T1000 (cell line): Measurements from ENCODE around the gene CHADL.

Experiments
- DNase-seq: peaks from one replicate; lab custom pipeline; 2025; ENCODE audit warnings: mixed read lengths; lab: John Stamatoyannopoulos, UW

Gene CHADL

DNA sequence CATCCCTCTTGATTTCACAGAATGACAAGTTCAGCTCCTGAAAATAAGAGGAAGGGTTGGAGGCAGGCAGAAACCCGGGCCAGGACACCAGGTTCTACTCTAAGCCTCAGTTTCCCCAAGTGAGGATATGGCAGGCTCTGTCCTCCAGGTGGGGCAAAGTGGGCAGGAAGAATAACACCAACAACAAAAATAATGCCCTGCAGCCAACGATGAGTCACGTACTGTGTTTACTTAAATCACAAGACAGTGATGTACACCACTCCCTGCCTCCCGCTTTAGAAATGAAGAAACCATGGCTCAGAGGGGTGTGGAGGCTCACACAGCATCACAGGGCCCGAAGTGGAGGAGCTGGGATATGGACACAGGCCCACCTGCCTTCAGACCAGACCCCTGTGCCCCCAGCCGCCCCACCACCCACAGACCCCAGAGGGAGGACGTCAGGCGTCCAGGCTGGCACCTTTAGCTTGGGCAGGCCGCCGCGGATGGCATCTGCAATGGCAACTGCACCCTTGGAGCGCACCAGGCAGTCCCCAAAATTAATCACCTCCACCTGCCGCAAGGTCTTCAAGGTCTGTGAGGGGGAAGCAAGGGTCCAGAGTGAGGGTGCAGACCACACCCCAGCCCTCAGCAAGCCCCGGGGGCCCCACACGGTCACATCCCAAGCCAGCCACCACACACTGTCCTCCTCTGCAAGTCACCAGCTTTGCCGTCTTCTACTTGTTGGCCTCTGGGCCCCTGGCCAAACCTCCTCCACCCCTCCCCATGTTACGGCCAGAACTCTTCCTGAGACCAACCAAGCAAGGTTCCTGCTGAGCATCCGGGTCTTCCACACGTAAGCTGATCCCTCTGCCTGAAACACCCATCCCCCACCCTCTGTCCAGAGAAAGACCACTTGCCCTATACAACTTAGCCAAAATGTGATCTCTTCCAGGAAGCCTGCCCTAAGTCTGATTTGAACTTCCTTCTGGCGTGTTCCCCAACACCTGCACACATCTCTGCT lies 15.8 kb upstream of the CHADL start:
- peak; percentile 52 for DNase-seq

DNA sequence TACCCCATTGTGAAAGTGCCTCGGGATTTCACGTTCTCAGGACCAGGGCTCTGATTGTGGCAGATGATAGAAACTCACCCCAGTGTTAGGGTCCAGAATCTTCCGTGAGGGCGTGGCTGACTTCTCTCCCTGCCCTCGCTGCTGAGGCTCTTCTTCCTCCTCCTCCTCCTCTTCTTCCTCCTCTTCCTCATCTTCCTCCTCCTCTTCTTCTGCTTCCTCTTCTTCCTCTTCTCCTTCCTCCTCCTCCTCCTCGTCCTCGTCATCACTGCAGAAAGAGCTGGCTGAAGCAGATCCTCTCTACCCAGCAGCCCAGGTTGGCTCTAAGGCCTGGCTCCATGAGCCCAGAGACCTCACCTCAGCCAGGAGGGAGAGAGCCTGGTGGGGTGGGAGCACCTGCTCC lies 13.5 kb upstream of the CHADL start:
- no peak for DNase-seq

GRCh38 chr22:41252365-41252764 lies 11.6 kb upstream of the CHADL start:
- no peak for DNase-seq

DNA sequence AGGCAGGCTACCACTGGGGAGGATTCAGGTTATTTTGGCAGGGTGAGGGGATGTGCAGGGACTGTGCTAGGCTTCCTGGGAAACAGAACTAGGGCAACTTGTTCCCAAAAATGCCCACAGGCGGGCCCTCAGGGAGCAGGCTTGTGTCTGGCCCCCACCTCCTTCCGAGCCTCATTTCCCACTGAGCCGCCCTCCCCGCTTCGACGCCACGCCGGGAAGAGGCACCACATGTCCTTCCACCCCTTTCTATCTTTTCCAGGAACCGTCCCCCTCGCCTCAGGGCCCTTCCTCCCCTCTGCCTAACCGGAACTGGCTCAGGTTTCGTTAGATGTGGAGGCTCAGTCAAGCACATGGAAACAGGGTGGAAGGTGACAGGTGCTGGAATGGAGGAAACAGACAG lies 9.4 kb upstream of the CHADL start:
- no peak for DNase-seq

DNA sequence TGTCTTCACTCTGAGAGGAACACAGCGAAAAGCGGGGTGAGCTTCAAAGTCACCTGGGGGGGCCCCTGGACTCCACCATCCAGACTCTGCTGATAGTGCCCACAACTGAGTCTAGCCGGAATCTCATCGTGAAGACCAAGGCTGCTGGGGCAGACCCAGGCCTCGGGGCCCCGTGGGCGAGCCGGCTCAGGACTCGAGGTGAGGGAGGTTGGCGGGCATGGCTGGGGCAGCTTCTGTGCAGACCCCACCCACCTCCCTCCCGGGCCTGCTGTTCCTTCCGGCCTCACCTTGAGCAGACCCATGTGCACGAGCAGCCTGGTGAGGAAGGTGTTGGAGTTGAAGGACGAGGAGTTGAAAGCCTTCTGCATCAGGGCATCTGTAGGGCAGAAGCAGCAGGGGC lies 8.7 kb upstream of the CHADL start:
- DNase-seq, result no peak

DNA sequence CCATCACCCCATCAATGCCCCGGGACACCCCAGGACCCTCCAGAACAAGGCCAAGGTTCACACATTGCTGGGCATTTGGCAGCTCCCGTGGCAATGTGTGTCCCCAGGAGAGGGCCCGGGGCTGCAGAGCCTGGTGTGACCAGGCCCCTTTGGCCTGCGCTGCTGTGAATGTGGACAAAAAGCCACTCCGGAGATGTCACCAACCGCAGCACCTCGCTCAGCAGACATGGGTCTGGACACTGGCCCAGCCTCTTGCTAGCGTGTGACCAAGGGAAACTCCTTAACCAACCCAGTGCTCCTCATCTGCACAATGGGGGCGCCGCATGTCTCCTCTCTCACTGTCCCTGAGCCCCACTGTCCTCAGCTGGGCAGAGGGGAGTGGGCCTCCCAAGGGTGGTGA lies 8.0 kb upstream of the CHADL start:
- DNase-seq, result no peak

DNA sequence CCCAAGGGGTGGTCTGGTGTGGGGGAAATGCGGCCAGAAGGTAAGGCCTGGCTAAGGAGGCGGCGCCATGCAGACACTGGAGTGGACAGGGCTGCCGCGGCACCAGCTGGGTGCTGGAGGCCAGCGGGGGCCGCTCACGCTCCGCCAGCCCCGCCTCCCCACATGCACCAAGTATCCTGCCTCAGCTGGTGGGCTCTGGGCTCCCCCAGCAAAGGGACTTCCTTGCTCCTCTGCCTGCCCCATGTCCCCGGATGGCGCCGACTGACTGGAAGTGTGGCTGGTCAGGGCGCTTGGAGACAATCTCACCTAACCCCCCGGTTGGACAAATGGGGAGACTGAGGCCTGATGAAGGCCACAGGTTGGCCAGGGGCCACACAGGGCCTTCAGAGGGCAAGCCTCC lies 7.6 kb upstream of the CHADL start:
- DNase-seq, result no peak

GRCh38 chr22:41247703-41248102 lies 7.0 kb upstream of the CHADL start:
- no peak for DNase-seq

GRCh38 chr22:41245917-41246499 lies 5.3 kb upstream of the CHADL start:
- no peak for DNase-seq

GRCh38 chr22:41243361-41243760 lies 2.6 kb upstream of the CHADL start:
- no peak for DNase-seq

- DNase-seq, result no peak
Observed at GRCh38 chr22:41242396-41243117, 1.8 kb upstream of the CHADL start.

DNA sequence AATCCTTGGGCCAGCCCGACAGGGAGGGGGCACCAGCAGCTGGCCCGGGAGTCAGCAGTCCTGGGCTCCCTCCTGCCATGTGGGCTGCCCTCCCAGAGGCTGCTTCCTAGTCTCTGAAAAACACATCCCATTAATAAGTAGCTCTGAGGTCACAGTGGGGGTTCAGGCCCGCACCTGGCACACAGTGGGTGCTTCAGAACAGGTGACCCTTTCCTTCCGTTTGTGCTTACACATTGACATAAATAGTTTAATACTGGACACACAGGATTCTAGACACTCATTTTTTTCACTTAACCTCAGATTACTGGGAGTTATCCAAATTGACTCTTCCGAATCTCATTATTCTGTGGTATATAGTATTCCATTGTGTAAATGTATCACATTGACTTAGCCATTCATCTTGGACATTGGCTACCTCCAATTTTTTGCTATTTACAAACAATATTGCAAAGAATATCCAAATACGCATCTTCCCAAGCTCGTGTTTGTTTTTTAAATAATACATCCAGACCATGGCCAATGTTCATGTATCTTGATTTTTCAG lies 474 bp upstream of the CHADL start:
- no peak for DNase-seq

- no peak for DNase-seq
Observed at GRCh38 chr22:41239443-41240128, 1.1 kb downstream of the CHADL start.

DNA sequence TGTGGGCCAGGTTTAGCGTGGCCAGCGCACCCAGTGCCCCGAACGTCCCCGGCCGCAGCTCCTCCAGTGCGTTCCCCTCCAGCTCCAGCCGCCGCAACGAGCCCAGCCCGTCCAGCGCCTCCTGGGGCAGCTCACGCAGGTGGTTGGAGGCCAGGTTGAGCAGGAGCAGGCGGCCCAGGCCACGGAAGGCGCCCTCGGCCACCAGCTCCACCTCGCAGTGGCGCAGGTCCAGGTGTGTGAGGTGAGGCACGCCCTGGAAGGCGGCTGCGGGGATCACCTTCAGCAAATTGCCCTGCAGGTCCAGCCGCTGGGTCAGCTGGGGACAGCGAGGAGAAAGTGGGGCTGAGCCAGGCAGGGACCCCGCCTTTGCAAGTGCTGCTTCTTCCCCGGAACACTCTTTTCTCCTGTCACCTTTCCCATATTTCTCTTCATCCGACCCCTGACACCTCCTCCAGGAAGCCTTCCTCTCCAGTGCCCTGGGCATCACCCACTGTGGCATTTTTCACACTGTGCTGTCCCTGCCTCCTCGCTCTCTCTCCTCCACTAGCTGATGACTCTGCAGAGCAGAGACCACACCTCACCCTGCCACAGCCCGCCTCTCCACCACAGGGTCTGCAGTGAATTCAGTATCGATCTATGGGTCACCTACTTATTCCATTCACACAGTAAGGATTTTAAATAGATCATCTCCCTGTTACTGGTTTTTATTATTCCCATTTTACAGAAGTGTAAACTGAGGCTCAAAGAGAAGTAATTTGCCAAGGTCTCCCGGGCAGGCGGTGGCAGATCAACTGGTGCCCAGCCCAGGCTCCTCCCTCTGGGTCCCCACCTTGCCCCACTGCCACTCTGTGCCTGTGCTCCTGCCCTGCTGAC lies 1.9 kb downstream of the CHADL start:
- no peak for DNase-seq

DNA sequence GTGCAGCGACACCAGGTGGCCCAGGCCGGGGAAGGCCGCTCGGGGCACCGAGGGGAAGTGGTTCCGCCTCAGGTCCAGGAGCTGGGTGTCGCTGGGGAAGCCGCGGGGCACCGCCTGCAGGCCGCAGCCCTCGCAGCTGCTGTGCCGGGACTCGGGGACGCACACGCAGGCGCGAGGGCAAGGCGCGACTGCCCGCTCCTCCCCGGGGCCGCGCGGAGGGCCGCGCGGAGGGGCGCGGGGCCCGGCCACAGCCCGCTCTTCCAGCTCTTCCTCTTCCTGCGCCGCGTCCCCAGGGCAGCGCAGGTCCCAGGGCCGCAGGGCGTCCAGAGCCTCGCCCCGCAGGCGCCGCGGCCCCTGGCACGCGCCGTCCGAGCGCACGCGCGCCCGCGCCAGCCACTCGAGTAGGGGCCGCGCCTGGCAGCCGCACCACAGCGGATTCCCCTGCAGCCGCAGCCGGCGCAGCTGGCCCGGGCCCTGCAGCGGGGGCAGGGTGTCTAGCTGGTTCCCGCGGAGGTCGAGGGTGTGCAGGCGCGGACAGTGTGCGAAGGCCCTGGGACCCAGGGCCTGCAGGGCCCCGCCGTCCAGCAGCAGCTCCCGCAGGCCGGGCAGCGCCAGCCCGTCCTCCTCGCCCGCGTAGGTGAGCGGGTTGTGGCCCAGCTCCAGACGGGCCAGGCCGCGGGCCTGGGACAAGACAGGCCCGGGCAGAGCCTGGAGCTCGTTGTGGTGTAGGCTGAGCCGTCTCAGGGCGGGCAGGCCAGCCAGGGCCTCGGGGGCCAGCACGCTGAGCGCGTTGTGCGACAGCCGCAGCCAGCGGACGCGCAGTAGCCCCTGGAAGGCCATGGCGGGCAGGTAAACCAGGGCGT lies 2.8 kb downstream of the CHADL start:
- no peak for DNase-seq

GRCh38 chr22:41237036-41237706 lies 3.6 kb downstream of the CHADL start:
- no peak for DNase-seq

DNA sequence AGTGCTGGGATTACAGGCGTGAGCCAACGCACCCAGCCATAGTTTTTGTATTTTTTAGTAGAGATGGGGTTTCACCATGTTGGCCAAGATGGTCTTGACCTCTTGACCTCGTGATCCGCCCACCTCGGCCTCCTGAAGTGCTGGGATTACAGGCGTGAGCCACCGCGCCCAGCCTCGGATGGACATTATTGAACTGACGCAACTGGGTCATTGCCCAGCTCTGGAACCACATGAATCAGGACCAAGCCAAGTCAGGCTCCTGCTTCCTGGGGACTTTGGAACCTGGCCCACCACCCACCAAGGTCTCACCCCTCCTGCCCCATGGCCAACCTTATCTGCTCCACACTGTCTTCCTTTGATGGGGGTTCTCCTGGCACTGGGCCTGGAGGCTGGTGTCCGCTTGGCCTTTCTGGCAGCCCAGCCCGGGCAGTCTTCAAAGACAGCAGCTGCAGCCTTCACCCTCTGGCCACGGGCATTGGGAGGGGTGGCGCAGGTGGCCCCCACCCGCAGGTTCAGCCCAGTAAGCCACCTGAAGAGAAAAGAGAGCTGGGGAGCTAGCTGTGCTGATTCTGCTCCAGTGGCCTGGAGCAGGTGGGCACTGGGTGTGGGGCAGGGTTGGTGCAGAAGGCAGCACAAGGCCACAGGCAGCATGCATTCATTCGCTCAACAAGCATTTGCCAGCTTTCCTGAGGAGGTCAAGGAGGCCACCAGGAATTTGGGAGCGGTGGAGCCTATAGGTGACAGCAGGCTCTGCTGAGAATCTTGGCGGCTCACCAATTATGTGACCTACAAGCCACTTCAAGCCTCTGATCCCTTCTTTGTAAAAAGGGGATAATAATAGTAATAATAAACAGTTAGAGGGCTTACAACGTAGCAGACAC lies 5.7 kb downstream of the CHADL start:
- DNase-seq, result no peak

GRCh38 chr22:41231369-41231768 lies 9.4 kb downstream of the CHADL start:
- DNase-seq, result no peak
